Liver (tissue), 9 donors: Measurements from ENCODE around the gene HLTF. TPM values are rescaled to one million over a fixed set of nuclear protein-coding genes. Genes with fewer than 3 reads are reported as not detected.

Experiments used
- DNase-seq: peaks from one replicate; pipeline ENCODE4 v3.0.0-alpha.2; 2017; ENCODE audit warnings: low spot score
- H3K27ac ChIP-seq, 2 donors: one replicate each; pipeline ENCODE4 v1.7.0; 2013; ENCODE audit warnings: inconsistent platforms in 2 of 2, low read length in 2 of 2, control low read depth in 1 of 2, low read depth in 1 of 2, mild to moderate bottlenecking in 1 of 2
- H3K27me3 ChIP-seq, 4 donors: one replicate each; pipeline versions ENCODE4 v1.6.1 to v1.7.0; 2013; ENCODE audit warnings: low read length in 3 of 4, inconsistent platforms in 1 of 4, mild to moderate bottlenecking in 1 of 4, moderate library complexity in 1 of 4; ENCODE audit not compliant: control insufficient read depth in 4 of 4, insufficient read depth in 4 of 4
- H3K36me3 ChIP-seq, 4 donors: one replicate each; pipeline versions ENCODE4 v1.6.1 to v1.7.0; 2013; ENCODE audit warnings: low read length in 3 of 4, mild to moderate bottlenecking in 3 of 4, low read depth in 1 of 4, moderate library complexity in 1 of 4; ENCODE audit not compliant: control insufficient read depth in 4 of 4, insufficient read depth in 3 of 4
- H3K4me1 ChIP-seq, 4 donors: one replicate each; pipeline versions ENCODE4 v1.6.1 to v1.7.0; 2013; ENCODE audit warnings: low read length in 3 of 4, mild to moderate bottlenecking in 3 of 4, moderate library complexity in 1 of 4; ENCODE audit not compliant: control insufficient read depth in 4 of 4, insufficient read depth in 4 of 4
- H3K4me3 ChIP-seq, 3 donors: one replicate each; pipeline versions ENCODE4 v1.6.1 to v1.7.0; 2013; ENCODE audit warnings: low read length in 3 of 3, control low read depth in 1 of 3, low read depth in 1 of 3, mild to moderate bottlenecking in 1 of 3
- H3K9ac ChIP-seq, 2 donors: one replicate each; pipeline ENCODE4 v1.7.0; 2013; ENCODE audit warnings: low read length in 2 of 2, mild to moderate bottlenecking in 2 of 2, moderate library complexity in 2 of 2, control low read depth in 1 of 2, low read depth in 1 of 2
- H3K9me3 ChIP-seq, 4 donors: one replicate each; pipeline versions ENCODE4 v1.6.1 to v1.7.0; 2013; ENCODE audit warnings: low read length in 3 of 4; ENCODE audit not compliant: control insufficient read depth in 4 of 4
- CTCF ChIP-seq: fragments of 150-350 bp; IDR thresholded peaks from 2 replicates; pipeline ENCODE4 v1.5.1; 2017; ENCODE audit warnings: improper control_type of control experiment, low read depth, low read length; ENCODE audit not compliant: missing input control
- EGR1 ChIP-seq, 2 donors: IDR thresholded peaks; 2 replicates each; pipeline ENCODE4 v1.6.1; 2016 to 2018; ENCODE audit warnings: antibody characterized with exemption in 2 of 2, low read depth in 2 of 2
- FOXA1 ChIP-seq: IDR thresholded peaks from 2 replicates; pipeline ENCODE4 v1.6.1; 2016; ENCODE audit warnings: antibody characterized with exemption
- FOXA2 ChIP-seq: IDR thresholded peaks from 2 replicates; pipeline ENCODE4 v1.6.1; 2016; ENCODE audit warnings: antibody characterized with exemption
- GABPA ChIP-seq, 2 donors: IDR thresholded peaks in 1 of 2; conservative IDR thresholded peaks in 1 of 2; 2 replicates each; pipeline ENCODE4 v1.6.1; 2016; ENCODE audit warnings: antibody characterized with exemption in 2 of 2, mild to moderate bottlenecking in 1 of 2, moderate library complexity in 1 of 2
- HNF4A ChIP-seq, 2 donors: conservative IDR thresholded peaks; 2 replicates each; pipeline ENCODE4 v1.6.1; 2016; ENCODE audit warnings: antibody characterized with exemption in 2 of 2, mild to moderate bottlenecking in 2 of 2
- HNF4G ChIP-seq: IDR thresholded peaks from 2 replicates; pipeline ENCODE4 v1.6.1; 2016; ENCODE audit warnings: antibody characterized with exemption
- JUND ChIP-seq, 2 donors: IDR thresholded peaks; 2 replicates each; pipeline ENCODE4 v1.6.1; 2016; ENCODE audit warnings: antibody characterized with exemption in 2 of 2
- NR2F2 ChIP-seq: IDR thresholded peaks from 2 replicates; pipeline ENCODE4 v1.6.1; 2016; ENCODE audit warnings: antibody characterized with exemption
- RAD21 ChIP-seq, 2 donors: IDR thresholded peaks; 2 replicates each; pipeline ENCODE4 v1.6.1; 2016; ENCODE audit warnings: antibody characterized with exemption in 2 of 2, mild to moderate bottlenecking in 2 of 2
- RXRA ChIP-seq, 2 donors: IDR thresholded peaks; 2 replicates each; pipeline ENCODE4 v1.6.1; 2017 to 2018; ENCODE audit warnings: antibody characterized with exemption in 2 of 2, mild to moderate bottlenecking in 1 of 2
- SP1 ChIP-seq: IDR thresholded peaks from 2 replicates; pipeline ENCODE4 v1.6.1; 2018; ENCODE audit warnings: antibody characterized with exemption, mild to moderate bottlenecking
- YY1 ChIP-seq: IDR thresholded peaks from 2 replicates; pipeline ENCODE4 v1.6.1; 2016; ENCODE audit warnings: antibody characterized with exemption, mild to moderate bottlenecking
- WGBS: extraction: QIAGEN DNeasy Blood & Tissue Kit; methylation state at CpG from one replicate; pipeline ENCODE4 v1.1.7; 2013; 5-methylcytosine and 5-hydroxymethylcytosine counted together
- polyA plus RNA-seq, 2 donors: library from polyadenylated mRNA; stranded (reverse) in 1 of 2; unstranded in 1 of 2; fragments of 200-250 nt in 1 of 2; fragments of >200 nt in 1 of 2; fragmentation: Nextera tagmentation in 1 of 2; extraction: Ambion mirVana in 1 of 2; gene quantifications; one replicate each; pipeline versions ENCODE4 v1.2.1 to v1.2.3, GENCODE V29; 2013 to 2015
- total RNA-seq, 2 donors: library from RNA; depleted of rRNA; stranded (reverse); fragments of >200 nt; gene quantifications; one replicate each; pipeline ENCODE4 v1.2.3, GENCODE V29; 2014
- TF ChIP-seq, protein P1 (sequence below): IDR thresholded peaks from 2 replicates; pipeline ENCODE4 v1.6.1; 2016; ENCODE audit warnings: antibody characterized with exemption
- TF ChIP-seq, protein P2 (sequence below): IDR thresholded peaks from 2 replicates; pipeline ENCODE4 v1.6.1; 2016; ENCODE audit warnings: antibody characterized with exemption
- TF ChIP-seq, protein P3 (sequence below): IDR thresholded peaks from 2 replicates; pipeline ENCODE4 v1.6.1; 2016; ENCODE audit warnings: antibody characterized with exemption, mild to moderate bottlenecking
- TF ChIP-seq, protein P4 (sequence below): IDR thresholded peaks from 2 replicates; pipeline ENCODE4 v1.6.1; 2016; ENCODE audit warnings: antibody characterized with exemption
- donor health status: healthy.
- donor health status: healthy.
- donor health status: healthy.
- donor health status: healthy.
- donor health status: healthy.

Gene HLTF
- total and polyA plus RNA-seq, 4 donors = 4.1 to 31.7 (median 17.0) TPM

- TF ChIP-seq NR2F2 = no peak
- TF ChIP-seq CTCF = no peak
- TF ChIP-seq HNF4G = no peak
- TF ChIP-seq, protein P1, sequence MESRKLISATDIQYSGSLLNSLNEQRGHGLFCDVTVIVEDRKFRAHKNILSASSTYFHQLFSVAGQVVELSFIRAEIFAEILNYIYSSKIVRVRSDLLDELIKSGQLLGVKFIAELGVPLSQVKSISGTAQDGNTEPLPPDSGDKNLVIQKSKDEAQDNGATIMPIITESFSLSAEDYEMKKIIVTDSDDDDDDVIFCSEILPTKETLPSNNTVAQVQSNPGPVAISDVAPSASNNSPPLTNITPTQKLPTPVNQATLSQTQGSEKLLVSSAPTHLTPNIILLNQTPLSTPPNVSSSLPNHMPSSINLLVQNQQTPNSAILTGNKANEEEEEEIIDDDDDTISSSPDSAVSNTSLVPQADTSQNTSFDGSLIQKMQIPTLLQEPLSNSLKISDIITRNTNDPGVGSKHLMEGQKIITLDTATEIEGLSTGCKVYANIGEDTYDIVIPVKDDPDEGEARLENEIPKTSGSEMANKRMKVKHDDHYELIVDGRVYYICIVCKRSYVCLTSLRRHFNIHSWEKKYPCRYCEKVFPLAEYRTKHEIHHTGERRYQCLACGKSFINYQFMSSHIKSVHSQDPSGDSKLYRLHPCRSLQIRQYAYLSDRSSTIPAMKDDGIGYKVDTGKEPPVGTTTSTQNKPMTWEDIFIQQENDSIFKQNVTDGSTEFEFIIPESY = no peak
- TF ChIP-seq, protein P2, sequence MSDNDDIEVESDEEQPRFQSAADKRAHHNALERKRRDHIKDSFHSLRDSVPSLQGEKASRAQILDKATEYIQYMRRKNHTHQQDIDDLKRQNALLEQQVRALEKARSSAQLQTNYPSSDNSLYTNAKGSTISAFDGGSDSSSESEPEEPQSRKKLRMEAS = no peak
- TF ChIP-seq EGR1 (IDR thresholded peaks at IDR 0.05; ENCODE audit: low read depth in 2 of 2) = no peak
- no peak for TF ChIP-seq YY1
- TF ChIP-seq FOXA2 = no peak
- no peak for TF ChIP-seq SP1
- TF ChIP-seq, protein P3, sequence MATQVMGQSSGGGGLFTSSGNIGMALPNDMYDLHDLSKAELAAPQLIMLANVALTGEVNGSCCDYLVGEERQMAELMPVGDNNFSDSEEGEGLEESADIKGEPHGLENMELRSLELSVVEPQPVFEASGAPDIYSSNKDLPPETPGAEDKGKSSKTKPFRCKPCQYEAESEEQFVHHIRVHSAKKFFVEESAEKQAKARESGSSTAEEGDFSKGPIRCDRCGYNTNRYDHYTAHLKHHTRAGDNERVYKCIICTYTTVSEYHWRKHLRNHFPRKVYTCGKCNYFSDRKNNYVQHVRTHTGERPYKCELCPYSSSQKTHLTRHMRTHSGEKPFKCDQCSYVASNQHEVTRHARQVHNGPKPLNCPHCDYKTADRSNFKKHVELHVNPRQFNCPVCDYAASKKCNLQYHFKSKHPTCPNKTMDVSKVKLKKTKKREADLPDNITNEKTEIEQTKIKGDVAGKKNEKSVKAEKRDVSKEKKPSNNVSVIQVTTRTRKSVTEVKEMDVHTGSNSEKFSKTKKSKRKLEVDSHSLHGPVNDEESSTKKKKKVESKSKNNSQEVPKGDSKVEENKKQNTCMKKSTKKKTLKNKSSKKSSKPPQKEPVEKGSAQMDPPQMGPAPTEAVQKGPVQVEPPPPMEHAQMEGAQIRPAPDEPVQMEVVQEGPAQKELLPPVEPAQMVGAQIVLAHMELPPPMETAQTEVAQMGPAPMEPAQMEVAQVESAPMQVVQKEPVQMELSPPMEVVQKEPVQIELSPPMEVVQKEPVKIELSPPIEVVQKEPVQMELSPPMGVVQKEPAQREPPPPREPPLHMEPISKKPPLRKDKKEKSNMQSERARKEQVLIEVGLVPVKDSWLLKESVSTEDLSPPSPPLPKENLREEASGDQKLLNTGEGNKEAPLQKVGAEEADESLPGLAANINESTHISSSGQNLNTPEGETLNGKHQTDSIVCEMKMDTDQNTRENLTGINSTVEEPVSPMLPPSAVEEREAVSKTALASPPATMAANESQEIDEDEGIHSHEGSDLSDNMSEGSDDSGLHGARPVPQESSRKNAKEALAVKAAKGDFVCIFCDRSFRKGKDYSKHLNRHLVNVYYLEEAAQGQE = no peak
- no peak for TF ChIP-seq JUND (IDR thresholded peaks at IDR 0.05)
- TF ChIP-seq GABPA (IDR thresholded peaks at IDR 0.05 in 1 of 2, conservative IDR thresholded peaks at IDR 0.05 in 1 of 2) = no peak
- TF ChIP-seq RAD21 (IDR thresholded peaks at IDR 0.05) = no peak
- TF ChIP-seq RXRA (IDR thresholded peaks at IDR 0.05) = no peak
- TF ChIP-seq HNF4A (conservative IDR thresholded peaks at IDR 0.05) = no peak
- no peak for TF ChIP-seq FOXA1
- H3K36me3 ChIP-seq = peaks cover 10 to 26% (median 23%) of the 10 kb centered on the region in 4 donors
- no peaks in the 10 kb centered on the region for H3K4me1 ChIP-seq
- H3K9me3 ChIP-seq = no peaks in the 10 kb centered on the region
- DNase-seq = no peak
- H3K9ac ChIP-seq = no peak overlapping the region
- H3K27me3 ChIP-seq = no peaks in the 10 kb centered on the region
- no peak overlapping the region for H3K4me3 ChIP-seq
- WGBS = 90% methylated on average over 5 of the region's 5 CpGs
- H3K27ac ChIP-seq = no peak overlapping the region
These were observed 88.0 kb downstream of the HLTF start for GRCh38 chr3:148998297-148998696.

DNA sequence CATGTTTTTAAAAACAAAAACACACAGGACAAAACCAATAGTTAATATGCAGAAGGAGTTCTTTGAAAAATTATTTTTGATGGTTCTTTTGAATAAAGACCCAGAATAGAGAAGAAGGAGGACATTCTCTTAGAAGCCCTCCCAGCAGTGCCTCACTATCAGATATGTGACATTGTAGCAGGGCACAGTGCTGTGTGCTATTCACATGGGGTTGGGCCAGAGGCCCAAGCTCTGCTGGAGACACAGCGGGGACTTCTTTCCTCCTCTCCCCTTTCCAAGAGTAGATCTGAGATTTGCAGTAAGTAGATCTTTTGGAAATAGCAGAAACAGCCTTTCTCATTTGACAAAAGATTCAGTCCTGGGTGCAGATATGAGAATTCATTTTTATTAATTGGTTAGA lies 88.7 kb downstream of the HLTF start:
- Histone ChIP-seq H3K9ac (no peak overlapping the region), H3K27ac (no peak overlapping the region), H3K9me3 (no peaks in the 10 kb centered on the region), H3K27me3 (no peaks in the 10 kb centered on the region), H3K4me3 (no peak overlapping the region), H3K4me1 (peaks cover 0 to 2% (median 0%) of the 10 kb centered on the region in 4 donors), H3K36me3 (peaks cover 10 to 26% (median 23%) of the 10 kb centered on the region in 4 donors)
- WGBS = 94% methylated on average over 1 of the region's 1 CpG
- DNase-seq = no peak
- TF ChIP-seq EGR1 (IDR thresholded peaks at IDR 0.05; ENCODE audit: low read depth in 2 of 2) (no peak), HNF4A (conservative IDR thresholded peaks at IDR 0.05) (no peak), JUND (IDR thresholded peaks at IDR 0.05) (no peak), FOXA2 (no peak), RXRA (IDR thresholded peaks at IDR 0.05) (no peak), NR2F2 (no peak), YY1 (no peak), HNF4G (no peak), RAD21 (IDR thresholded peaks at IDR 0.05) (no peak), CTCF (no peak), GABPA (IDR thresholded peaks at IDR 0.05 in 1 of 2, conservative IDR thresholded peaks at IDR 0.05 in 1 of 2) (no peak)
- TF ChIP-seq, protein P2 = no peak
- TF ChIP-seq, protein P4, sequence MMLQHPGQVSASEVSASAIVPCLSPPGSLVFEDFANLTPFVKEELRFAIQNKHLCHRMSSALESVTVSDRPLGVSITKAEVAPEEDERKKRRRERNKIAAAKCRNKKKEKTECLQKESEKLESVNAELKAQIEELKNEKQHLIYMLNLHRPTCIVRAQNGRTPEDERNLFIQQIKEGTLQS = no peak
- TF ChIP-seq, protein P3 = no peak
